Parathyroid adenoma (tissue), 2 donors: Measurements from ENCODE around the gene VPS50.
A peak's percentile ranks its signal among the peaks of the same experiment; 100 is the strongest.

Experiments
- H2AFZ ChIP-seq: fragments of 300-600 bp; sonication (generic); one replicate; pipeline ENCODE4 v1.7.0; 2017; ENCODE audit warnings: antibody characterized with exemption, mild to moderate bottlenecking
- H3K27ac ChIP-seq: fragments of 300-600 bp; sonication (generic); one replicate; pipeline ENCODE4 v1.7.0; 2017
- H3K27me3 ChIP-seq: fragments of 300-600 bp; sonication (generic); one replicate; pipeline ENCODE4 v1.7.0; 2017; ENCODE audit warnings: low read length; ENCODE audit not compliant: control insufficient read depth, insufficient read depth
- H3K36me3 ChIP-seq: fragments of 300-600 bp; sonication (generic); one replicate; pipeline ENCODE4 v1.7.0; 2017; ENCODE audit warnings: low read length; ENCODE audit not compliant: control insufficient read depth, insufficient read depth
- H3K4me1 ChIP-seq: fragments of 300-600 bp; sonication (generic); one replicate; pipeline ENCODE4 v1.7.0; 2017; ENCODE audit warnings: control low read depth
- H3K4me2 ChIP-seq: fragments of 300-600 bp; sonication (generic); one replicate; pipeline ENCODE4 v1.7.0; 2017; ENCODE audit warnings: low read length
- H3K4me3 ChIP-seq: fragments of 300-600 bp; sonication (generic); one replicate; pipeline ENCODE4 v1.7.0; 2017; ENCODE audit warnings: low read depth, low read length
- H3K79me2 ChIP-seq: fragments of 300-600 bp; sonication (generic); one replicate; pipeline ENCODE4 v1.7.0; 2017; ENCODE audit warnings: control low read depth
- H3K9ac ChIP-seq: fragments of 300-600 bp; sonication (generic); one replicate; pipeline ENCODE4 v1.7.0; 2017; ENCODE audit warnings: mild to moderate bottlenecking
- H3K9me3 ChIP-seq: fragments of 300-600 bp; sonication (generic); one replicate; pipeline ENCODE4 v1.7.0; 2017; ENCODE audit warnings: low read length; ENCODE audit not compliant: control insufficient read depth
- TF ChIP-seq, protein P1 (sequence below): fragments of 300-600 bp; sonication (generic); IDR thresholded peaks from one replicate; pipeline ENCODE4 v1.7.0; 2017; ENCODE audit warnings: antibody characterized with exemption, mild to moderate bottlenecking
- donor health status: primary hyperparathyroidism.

VPS50 gene, protein sequence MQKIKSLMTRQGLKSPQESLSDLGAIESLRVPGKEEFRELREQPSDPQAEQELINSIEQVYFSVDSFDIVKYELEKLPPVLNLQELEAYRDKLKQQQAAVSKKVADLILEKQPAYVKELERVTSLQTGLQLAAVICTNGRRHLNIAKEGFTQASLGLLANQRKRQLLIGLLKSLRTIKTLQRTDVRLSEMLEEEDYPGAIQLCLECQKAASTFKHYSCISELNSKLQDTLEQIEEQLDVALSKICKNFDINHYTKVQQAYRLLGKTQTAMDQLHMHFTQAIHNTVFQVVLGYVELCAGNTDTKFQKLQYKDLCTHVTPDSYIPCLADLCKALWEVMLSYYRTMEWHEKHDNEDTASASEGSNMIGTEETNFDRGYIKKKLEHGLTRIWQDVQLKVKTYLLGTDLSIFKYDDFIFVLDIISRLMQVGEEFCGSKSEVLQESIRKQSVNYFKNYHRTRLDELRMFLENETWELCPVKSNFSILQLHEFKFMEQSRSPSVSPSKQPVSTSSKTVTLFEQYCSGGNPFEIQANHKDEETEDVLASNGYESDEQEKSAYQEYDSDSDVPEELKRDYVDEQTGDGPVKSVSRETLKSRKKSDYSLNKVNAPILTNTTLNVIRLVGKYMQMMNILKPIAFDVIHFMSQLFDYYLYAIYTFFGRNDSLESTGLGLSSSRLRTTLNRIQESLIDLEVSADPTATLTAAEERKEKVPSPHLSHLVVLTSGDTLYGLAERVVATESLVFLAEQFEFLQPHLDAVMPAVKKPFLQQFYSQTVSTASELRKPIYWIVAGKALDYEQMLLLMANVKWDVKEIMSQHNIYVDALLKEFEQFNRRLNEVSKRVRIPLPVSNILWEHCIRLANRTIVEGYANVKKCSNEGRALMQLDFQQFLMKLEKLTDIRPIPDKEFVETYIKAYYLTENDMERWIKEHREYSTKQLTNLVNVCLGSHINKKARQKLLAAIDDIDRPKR

DNA sequence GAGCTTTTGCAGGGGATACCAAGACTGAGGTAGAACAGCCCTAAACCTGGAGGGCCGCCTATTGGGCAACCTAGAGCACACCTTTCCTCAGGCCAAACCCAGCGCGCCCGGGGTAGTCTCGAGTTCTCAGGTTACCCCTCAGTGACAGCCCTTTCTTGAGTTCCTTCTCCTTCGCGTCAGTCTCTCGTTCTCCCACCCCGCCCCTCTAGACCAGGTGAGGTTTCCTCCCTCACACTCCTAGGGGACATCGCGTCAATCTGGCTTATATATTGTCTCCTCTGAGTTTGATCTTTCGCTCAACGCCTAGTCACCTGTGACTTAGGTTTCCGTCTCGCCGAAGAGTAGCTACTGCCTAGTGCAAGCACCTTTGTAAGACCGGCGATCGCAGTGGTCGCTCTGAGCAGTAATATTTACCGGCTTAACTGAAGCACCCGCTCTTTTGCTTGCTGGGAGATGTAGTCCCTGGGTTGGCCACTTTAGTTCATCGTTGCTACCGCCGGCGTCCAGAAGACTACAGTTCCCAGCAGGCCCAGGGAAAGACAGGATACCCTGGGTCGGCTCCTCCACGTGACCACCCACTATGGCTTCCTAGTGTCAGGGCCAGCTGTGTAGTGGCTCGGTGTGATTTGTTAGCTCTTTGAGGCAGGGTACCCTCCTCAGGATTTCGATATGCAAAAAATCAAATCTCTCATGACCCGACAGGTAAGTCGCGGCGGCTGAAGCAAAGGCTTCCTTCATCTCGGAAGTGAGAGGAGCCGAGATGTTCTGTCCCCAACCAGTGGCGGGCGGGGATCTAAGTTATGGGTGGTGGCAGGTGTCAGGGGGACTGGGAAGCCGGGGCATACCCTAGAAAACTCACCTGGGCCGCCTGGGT lies at the start of gene VPS50:
Gene VPS50, plus strand, starts transcription at position 568 of the 874 bp plus-strand sequence. Its CDS starts 102 bp downstream, at position 670.
- peak within 1 kb of the TSS; percentile 69 for H3K4me2 ChIP-seq
- peak within 1 kb of the TSS; percentile 96 for H2AFZ ChIP-seq
- peak within 1 kb of the TSS; percentile 34 for H3K9ac ChIP-seq
- no peaks in the 10 kb centered on the region for H3K9me3 ChIP-seq
- H3K36me3 ChIP-seq: no peaks in the 10 kb centered on the region
- H3K27me3 ChIP-seq: no peaks in the 10 kb centered on the region
- H3K4me3 ChIP-seq: peak within 1 kb of the TSS; percentile 86
- peak within 1 kb of the TSS; percentile 89 for H3K27ac ChIP-seq
- TF ChIP-seq, protein P1, sequence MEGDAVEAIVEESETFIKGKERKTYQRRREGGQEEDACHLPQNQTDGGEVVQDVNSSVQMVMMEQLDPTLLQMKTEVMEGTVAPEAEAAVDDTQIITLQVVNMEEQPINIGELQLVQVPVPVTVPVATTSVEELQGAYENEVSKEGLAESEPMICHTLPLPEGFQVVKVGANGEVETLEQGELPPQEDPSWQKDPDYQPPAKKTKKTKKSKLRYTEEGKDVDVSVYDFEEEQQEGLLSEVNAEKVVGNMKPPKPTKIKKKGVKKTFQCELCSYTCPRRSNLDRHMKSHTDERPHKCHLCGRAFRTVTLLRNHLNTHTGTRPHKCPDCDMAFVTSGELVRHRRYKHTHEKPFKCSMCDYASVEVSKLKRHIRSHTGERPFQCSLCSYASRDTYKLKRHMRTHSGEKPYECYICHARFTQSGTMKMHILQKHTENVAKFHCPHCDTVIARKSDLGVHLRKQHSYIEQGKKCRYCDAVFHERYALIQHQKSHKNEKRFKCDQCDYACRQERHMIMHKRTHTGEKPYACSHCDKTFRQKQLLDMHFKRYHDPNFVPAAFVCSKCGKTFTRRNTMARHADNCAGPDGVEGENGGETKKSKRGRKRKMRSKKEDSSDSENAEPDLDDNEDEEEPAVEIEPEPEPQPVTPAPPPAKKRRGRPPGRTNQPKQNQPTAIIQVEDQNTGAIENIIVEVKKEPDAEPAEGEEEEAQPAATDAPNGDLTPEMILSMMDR: no peak
- H3K79me2 ChIP-seq: peaks cover 22% of the 10 kb centered on the region
- no peaks in the 10 kb centered on the region for H3K4me1 ChIP-seq

DNA sequence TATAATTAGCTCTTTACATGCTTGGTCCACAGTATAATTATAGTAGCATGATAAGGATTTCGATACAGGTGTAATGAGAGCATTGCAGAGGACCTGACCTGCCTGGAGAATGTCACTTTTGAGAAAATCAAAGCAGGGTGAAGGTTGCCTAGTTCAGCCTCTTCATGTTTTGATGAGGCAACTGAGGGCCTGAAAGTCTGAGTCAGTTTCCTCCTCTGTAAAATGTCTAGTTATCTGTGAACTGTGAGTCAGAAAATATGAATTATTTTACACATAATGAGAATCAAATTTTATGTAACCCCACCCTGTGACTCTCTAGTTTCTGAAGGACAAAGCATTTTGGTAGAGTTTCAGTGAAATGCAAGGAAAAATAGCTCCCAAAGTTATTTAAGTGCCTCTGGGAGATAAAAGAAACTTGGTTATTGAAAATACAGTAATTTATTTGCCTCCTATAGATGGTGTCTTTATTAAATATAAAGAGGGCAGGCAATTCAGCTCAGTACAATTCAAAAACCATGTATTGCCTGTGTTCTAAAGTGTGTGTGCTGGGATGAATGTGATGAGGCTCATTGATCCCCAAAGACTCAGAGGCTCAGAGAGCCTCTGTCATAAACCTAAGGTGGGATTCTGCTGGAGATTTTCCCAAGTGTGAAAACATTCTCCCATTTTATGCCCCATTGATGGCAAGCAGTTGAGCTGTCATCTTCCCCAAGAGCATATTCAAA lies 46.7 kb upstream of the VPS50 start:
- Histone ChIP-seq H3K36me3 (no peaks in the 10 kb centered on the region), H3K9me3 (no peaks in the 10 kb centered on the region), H3K27ac (no peak overlapping the region), H3K4me2 (no peak overlapping the region), H3K79me2 (no peaks in the 10 kb centered on the region), H3K27me3 (no peaks in the 10 kb centered on the region), H3K4me1 (no peaks in the 10 kb centered on the region), H3K9ac (no peak overlapping the region), H2AFZ (no peak overlapping the region), H3K4me3 (no peak overlapping the region)
- TF ChIP-seq, protein P1: no peak

DNA sequence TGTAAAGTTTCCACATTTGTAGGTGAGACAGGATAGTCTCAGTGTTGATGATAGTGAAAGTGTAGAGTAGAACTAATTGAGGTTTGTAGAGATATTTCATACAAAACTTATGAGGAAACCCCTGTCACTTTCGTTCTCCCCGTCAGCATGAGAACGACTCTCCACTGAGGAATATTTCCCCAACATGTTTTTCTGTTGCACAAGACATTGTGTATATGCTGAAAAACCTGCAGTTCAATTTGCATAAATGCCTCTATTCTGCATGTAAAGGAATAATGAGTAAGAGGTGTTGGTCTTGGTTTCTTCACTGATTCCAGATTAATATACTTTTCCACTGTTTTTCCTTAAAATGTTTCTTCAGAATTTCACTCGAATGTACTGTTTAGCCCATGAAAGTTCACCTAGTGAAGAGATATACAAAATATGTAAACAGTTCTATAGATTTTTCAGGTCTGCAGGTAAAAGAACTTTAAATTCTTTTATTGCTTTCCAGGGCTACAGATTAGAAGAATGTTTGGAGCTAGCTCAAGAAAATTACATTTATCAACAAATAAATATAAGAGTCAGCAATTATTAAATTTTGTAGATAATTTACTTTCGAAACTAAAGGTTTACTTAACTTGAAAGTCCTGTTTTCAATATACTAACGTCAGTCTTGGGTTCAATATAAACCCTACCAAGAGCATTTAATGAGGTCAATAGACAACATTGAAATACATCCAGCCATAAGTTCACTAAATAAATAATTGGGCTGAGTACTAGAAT lies 43.1 kb upstream of the VPS50 start:
- Histone ChIP-seq H3K4me2 (no peak overlapping the region), H3K4me1 (no peaks in the 10 kb centered on the region), H3K27ac (no peak overlapping the region), H3K9ac (no peak overlapping the region), H2AFZ (no peak overlapping the region), H3K4me3 (no peak overlapping the region), H3K36me3 (no peaks in the 10 kb centered on the region), H3K9me3 (no peaks in the 10 kb centered on the region), H3K27me3 (no peaks in the 10 kb centered on the region), H3K79me2 (no peaks in the 10 kb centered on the region)
- TF ChIP-seq, protein P1: no peak

DNA sequence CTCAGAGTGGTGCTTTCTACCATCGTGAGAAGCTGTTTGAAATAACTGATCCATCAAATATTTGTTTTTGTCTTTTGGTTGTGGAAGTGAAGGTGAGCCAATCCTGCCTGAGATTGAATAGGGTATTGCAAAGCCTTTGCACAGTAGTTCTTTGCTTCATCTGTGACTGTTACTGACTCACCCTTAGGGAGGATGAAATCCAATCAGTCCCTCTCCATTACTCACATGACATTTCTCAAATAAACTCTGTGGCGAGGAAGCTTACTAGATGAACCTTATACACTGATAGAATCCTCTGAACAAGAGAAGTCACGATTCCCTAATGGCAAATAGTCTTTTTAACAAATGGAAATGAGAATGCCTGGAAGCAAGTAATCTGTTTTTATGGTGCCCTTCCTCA lies 37.8 kb upstream of the VPS50 start:
- TF ChIP-seq, protein P1: no peak
- Histone ChIP-seq H3K27ac (no peak overlapping the region), H3K36me3 (no peaks in the 10 kb centered on the region), H3K27me3 (no peaks in the 10 kb centered on the region), H3K79me2 (no peaks in the 10 kb centered on the region), H3K4me2 (no peak overlapping the region), H3K9me3 (no peaks in the 10 kb centered on the region), H2AFZ (no peak overlapping the region), H3K4me1 (no peaks in the 10 kb centered on the region), H3K4me3 (no peak overlapping the region), H3K9ac (no peak overlapping the region)
